ENCODE measurements around the gene ANKRD55.
"Not testable (repeated sequence)": the region's sequence is repeated elsewhere in the genome, so short reads cannot be mapped to it uniquely, and the experiment has no call there.

The ANKRD55 gene

DNA sequence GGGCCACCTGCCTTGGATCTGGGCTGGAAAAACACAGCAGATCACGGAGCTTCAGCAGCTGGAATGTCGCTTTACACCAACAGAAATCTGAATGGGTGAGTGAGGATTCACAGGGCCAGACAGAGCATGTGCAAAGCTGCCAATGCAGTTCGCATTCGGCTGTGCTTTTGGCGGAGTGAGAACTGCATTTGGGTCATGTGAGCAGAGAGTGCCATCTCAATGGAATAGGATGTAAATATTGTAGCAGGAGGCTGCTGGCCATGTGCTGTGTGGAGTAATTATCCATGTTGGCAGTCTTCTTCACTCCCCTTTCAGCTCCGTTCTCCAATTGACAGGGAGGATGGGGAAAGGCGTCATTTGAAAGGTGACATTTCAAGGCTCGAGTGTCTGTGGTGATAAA, at the start of gene ANKRD55:
Gene ANKRD55 (minus strand): TSS at position 101 of the 400 bp plus-strand sequence. CDS start 417 bp downstream, outside the sequence.
- DNase-seq = peak in 39 of 58 donors; percentile 1 to 52 (median 11)

DNA sequence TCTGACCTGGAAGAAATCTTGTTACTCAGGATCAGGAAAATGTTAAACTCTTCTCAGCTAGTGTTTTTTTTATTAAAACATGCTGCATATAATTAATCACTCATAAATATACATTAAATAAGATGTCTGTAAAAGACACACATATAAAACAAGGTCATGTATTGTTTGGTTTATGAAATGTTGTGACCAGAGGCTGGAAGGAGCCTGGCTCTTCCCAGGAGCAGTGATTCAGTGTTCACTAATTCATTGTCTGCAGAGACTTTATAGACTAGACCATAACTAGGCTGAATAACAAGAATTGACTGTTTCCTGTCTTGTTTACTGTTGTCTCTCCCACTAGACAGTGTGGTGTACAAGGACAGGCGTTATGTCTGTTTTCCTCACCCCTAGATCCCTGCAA, 49.1 kb upstream of the ANKRD55 start:
- no peak for DNase-seq

GRCh38 chr5:56281489-56282165, 48.5 kb upstream of the ANKRD55 start:
- DNase-seq = no peak

GRCh38 chr5:56279979-56280378, 46.8 kb upstream of the ANKRD55 start:
- DNase-seq = no peak

DNA sequence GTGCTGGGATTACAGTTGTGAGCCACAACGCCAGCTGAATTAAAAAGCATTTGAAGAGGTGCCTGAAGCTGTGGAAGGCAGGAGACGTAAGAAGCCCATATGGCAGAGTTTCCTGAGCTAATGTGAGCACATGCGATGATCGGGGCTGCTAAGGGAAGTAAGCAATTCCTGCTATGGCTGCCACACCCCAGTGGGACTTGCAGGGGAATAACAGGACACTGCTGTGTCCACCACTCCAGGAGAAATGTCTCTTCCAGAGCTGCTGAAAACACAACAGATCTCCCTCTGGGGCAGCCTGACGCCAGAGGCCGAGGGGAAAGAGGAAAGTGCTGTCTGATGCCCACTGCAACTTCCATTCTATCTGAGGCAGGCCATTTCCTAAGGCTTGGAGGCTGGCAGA, 46.2 kb upstream of the ANKRD55 start:
- no peak for DNase-seq

- no peak for DNase-seq
Observed at GRCh38 chr5:56278335-56278753, 45.2 kb upstream of the ANKRD55 start.

DNA sequence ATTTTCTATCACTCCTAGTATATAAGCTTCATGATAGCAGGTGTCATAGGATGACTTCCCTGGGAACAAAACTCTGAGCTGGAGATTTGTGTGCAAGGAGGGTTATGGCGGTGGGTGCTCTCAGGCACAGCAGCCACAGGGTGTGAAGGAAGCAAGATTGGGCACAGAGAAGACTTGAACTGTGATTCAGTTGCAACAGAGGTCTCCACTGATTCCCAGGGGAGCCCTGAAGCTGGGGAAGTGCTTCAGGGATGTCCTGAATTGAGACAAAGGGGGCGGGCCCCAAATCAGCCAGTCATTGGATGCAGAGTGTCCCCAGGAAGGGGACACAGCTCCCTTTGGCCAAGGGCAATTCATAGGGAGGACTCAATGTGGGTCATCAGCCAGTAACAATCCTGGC, 44.4 kb upstream of the ANKRD55 start:
- DNase-seq = no peak

- DNase-seq = no peak
Observed at GRCh38 chr5:56273376-56273955, 40.3 kb upstream of the ANKRD55 start.

GRCh38 chr5:56272765-56273164, 39.6 kb upstream of the ANKRD55 start:
- no peak for DNase-seq

DNA sequence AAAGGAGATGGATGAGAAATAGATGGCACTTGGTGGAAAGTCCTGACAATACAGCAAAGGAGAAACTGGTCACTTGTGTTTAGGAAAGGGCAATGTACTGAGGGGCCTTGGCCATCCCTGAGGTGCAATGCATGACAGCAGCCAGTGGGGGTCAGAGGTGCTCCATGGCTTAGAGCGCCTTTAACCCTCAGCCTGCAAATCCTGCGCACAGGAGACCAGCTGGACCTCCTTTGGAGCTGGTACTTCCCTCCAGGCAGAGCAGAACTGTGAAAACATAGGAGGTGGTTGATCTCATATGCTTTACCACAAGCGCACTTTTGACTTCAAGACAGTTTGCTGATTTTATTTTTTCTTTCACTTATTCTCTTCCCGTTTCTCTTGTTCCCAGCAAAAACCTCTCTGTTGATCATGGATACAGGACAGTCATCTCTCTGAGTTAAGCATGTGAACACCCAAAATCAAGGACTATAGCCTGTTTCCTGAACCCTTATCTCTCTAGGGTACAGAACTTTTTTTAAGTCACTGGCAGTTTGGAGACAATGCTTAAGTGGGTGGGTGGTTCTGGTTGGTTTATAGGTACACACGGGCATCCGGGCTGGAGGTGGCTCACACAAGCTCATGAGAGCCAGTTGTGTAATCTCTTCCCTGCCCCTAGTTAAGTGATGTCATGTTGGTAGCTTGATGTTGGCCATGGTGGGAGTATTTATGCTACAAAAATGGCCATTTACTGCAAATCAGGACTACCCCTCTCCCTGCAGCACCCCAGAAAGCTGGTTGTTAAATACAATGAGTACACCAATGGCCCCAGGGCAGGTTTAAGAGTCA, 37.6 kb upstream of the ANKRD55 start:
- peak in 55 of 58 donors; percentile 9 to 85 (median 61) for DNase-seq

DNA sequence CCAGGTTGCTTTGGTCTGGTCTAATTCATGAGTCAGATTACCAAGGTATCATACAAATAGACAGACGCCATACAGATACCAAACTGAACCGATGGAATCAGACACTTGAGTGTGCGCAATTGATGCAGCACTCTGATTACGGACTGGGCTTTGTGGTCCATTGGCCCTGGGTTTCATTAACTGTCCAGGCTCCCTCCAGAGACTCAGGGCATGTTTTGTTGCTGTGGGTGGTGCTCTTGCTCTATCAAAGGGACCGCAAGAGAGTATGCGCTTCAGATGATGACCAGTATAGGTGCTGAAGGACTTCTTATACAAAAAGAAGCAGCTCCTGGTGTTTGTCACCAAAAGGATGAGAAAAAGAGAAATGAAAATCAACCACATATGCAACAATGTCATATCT, 36.9 kb upstream of the ANKRD55 start:
- DNase-seq = no peak

GRCh38 chr5:56269216-56269927, 36.2 kb upstream of the ANKRD55 start:
- DNase-seq = peak in 2 of 58 donors; percentile 3 to 4

DNA sequence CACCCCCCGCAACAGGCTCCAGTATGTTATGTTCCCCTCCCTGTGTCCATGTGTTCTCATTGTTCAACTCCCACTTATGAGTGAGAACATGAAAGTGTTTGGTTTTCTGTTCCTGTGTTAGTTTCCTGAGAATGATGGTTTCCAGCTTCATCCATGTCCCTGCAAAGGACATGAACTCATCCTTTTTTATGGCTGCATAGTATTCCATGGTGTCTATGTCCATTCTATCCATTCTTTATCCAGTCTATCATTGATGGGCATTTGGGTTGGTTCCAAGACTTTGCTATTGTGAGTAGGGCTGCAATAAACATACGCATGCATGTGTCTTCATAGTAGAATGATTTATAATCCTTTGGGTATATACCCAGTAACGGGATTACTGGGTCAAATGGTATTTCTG, 35.6 kb upstream of the ANKRD55 start:
- not testable (repeated sequence) for DNase-seq

GRCh38 chr5:56267856-56268255, 34.7 kb upstream of the ANKRD55 start:
- no peak for DNase-seq

DNA sequence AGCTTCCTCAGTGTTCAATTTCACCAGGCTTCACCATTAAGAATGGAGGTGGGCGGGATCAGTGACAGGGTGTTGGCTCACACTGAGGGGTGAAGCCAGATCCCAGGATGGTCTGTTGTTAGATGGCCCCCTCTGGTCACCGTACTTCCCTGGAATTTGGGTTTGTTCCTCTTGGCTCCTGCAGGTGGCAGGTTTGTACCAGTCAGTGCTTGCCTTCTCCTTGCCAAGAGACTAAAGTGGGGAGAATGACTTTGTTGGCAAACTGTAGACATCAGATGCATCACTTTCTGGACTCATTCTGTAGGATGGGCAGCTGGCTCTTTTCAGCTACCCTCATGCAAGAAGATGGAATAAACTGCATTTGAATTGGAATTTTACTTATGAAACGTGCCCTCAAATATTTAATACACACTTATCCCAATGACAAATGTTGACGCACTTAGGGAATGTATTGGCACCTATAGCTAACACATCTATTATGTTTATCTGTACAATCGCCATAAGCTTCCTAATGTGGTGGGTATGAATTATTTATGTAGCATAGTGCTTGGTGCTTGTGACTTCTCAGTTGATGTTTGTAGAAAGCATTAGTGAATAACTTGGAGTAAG, 31.4 kb upstream of the ANKRD55 start:
- peak in 5 of 58 donors; percentile 1 to 8 (median 3) for DNase-seq

DNA sequence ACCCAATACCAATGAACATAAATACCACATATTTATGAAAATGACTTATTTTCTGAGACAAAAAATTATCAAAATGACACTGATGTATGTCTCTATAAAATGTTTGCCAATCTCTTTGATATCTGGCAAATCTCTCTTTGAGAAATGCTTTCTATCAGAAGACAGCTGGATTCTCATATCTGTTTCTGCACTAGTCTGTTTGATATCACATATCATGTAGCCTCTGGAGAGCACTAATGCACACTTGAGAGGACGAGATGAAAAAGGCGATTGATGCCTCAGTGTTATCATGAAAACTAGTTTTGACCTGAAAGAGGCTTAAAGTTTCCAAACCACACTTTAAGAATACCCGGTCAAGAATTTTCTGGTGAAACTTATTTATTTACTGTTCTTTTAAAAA, 29.1 kb upstream of the ANKRD55 start:
- DNase-seq = no peak

- DNase-seq = no peak
Observed at GRCh38 chr5:56259002-56259511, 25.9 kb upstream of the ANKRD55 start.

DNA sequence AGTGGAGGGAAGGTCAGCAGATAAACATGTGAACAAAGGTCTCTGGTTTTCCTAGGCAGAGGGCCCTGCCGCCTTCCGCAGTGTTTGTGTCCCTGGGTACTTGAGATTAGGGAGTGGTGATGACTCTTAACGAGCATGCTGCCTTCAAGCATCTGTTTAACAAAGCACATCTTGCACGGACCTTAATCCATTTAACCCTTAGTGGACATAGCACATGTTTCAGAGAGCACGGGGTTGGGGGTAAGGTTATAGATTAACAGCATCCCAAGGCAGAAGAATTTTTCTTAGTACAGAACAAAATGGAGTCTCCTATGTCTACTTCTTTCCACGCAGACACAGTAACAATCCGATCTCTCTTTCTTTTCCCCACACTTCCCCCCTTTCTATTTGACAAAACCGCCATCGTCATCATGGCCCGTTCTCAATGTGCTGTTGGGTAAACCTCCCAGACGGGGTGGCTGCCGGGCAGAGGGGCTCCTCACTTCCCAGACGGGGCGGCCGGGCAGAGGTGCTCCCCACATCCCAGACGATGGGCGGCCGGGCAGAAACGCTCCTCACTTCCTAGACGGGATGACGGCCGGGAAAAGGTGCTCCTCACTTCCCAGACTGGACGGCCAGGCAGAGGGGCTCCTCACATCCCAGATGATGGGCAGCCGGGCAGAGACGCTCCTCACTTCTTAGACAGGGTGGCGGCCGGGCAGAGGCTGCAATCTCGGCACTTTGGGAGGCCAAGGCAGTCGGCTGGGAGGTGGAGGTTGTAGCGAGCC, 24.8 kb upstream of the ANKRD55 start:
- not testable (repeated sequence) for DNase-seq

- no peak for DNase-seq
Observed at GRCh38 chr5:56257010-56257409, 23.9 kb upstream of the ANKRD55 start.

DNA sequence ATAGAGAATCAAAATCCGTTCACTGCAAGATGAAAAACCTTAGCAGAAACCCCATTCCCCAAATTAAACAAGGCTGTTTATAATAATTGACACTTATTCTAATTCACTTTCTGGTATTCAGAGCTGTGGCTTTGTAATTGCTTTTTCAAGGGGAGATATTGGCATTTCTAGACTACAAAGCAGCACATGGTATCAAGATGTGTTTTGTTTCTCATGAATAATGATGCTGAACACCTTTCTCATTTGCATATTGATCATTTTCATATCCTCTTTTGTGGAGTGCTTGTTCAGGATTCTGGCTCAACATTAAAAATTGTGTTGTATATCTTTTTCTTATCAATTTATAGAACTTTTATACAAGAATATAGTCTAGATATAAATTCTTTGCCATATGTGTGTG, 22.4 kb upstream of the ANKRD55 start:
- no peak for DNase-seq
